WERI-Rb-1 (cell line): Measurements from ENCODE around the gene IL22RA1.

Experiments
- DNase-seq: peaks from one replicate; pipeline ENCODE4 v3.0.0-alpha.2; 2020
- H3K27ac ChIP-seq: fragments of 250-450 bp; sonication (Bioruptor Pico); 2 replicates; pipeline ENCODE4 v1.5.1; 2020; ENCODE audit warnings: mild to moderate bottlenecking, moderate library complexity
- H3K27me3 ChIP-seq: fragments of 250-450 bp; sonication (Bioruptor Pico); 2 replicates; pipeline ENCODE4 v1.5.1; 2021; ENCODE audit warnings: mild to moderate bottlenecking, low read depth, moderate library complexity; ENCODE audit not compliant: insufficient read depth, severe bottlenecking
- H3K36me3 ChIP-seq: fragments of 250-450 bp; sonication (Bioruptor Pico); 2 replicates; pipeline ENCODE4 v1.5.1; 2020; ENCODE audit warnings: mild to moderate bottlenecking, moderate library complexity
- H3K4me3 ChIP-seq: 2 replicates; pipeline ENCODE4 v1.5.1; 2011; ENCODE audit warnings: low read depth, mild to moderate bottlenecking, control low read depth, low read length
- H3K9me3 ChIP-seq: fragments of 250-450 bp; sonication (Bioruptor Pico); 2 replicates; pipeline ENCODE4 v1.5.1; 2021; ENCODE audit warnings: mild to moderate bottlenecking, moderate library complexity; ENCODE audit not compliant: severe bottlenecking
- CTCF ChIP-seq: IDR thresholded peaks from 2 replicates; pipeline ENCODE4 v1.5.1; 2011; ENCODE audit warnings: low read depth, mild to moderate bottlenecking, control low read depth, inconsistent platforms, low read length

The IL22RA1 gene

GRCh38 chr1:24077278-24077978 is 65.5 kb downstream of the IL22RA1 start:
- H3K9me3 ChIP-seq = no peaks in the 10 kb centered on the region
- H3K27me3 ChIP-seq = no peaks in the 10 kb centered on the region
- no peak for TF ChIP-seq CTCF

GRCh38 chr1:24075946-24076345 is 67.0 kb downstream of the IL22RA1 start:
- no peak for DNase-seq
- Histone ChIP-seq H3K4me3 (no peak overlapping the region), H3K27me3 (no peaks in the 10 kb centered on the region), H3K9me3 (no peaks in the 10 kb centered on the region), H3K36me3 (no peaks in the 10 kb centered on the region), H3K27ac (no peak overlapping the region)
- TF ChIP-seq CTCF = no peak

More at GRCh38 chr1:24077278-24077978, 65.5 kb downstream of the IL22RA1 start:
- DNase-seq = no peak
- H3K27ac ChIP-seq = no peak overlapping the region
- H3K4me3 ChIP-seq = no peak overlapping the region
- no peaks in the 10 kb centered on the region for H3K36me3 ChIP-seq

GRCh38 chr1:24075590-24075854 is 67.4 kb downstream of the IL22RA1 start:
- H3K27ac ChIP-seq = no peak overlapping the region
- TF ChIP-seq CTCF = no peak
- H3K27me3 ChIP-seq = no peaks in the 10 kb centered on the region

GRCh38 chr1:24074817-24075589 is 67.9 kb downstream of the IL22RA1 start:
- Histone ChIP-seq H3K27me3 (no peaks in the 10 kb centered on the region), H3K27ac (no peak overlapping the region), H3K4me3 (no peak overlapping the region), H3K36me3 (no peaks in the 10 kb centered on the region), H3K9me3 (no peaks in the 10 kb centered on the region)
- DNase-seq = no peak
- 0 out of 2 replicates have a peak, but pooled peaks have one; percentile 4 for TF ChIP-seq CTCF

More at GRCh38 chr1:24075590-24075854, 67.4 kb downstream of the IL22RA1 start:
- DNase-seq = no peak
- Histone ChIP-seq H3K9me3 (no peaks in the 10 kb centered on the region), H3K36me3 (no peaks in the 10 kb centered on the region), H3K4me3 (no peak overlapping the region)

GRCh38 chr1:24074196-24074595 is 68.7 kb downstream of the IL22RA1 start:
- Histone ChIP-seq H3K9me3 (no peaks in the 10 kb centered on the region), H3K4me3 (no peak overlapping the region), H3K36me3 (no peaks in the 10 kb centered on the region), H3K27ac (no peak overlapping the region), H3K27me3 (no peaks in the 10 kb centered on the region)
- TF ChIP-seq CTCF = no peak
- no peak for DNase-seq
